DOHH2 (cell line): ENCODE results near the gene PTPN14.

Source experiments
- H3F3A ChIP-seq: fragments of 200-600 bp; sonication (generic), shearing (Covaris generic); 2 replicates; pipeline ENCODE4 v1.6.0; 2016; ENCODE audit warnings: antibody characterized with exemption, mild to moderate bottlenecking; ENCODE audit not compliant: control insufficient read depth, insufficient read depth
- H3K27ac ChIP-seq: fragments of 200-600 bp; sonication (generic); 2 replicates; pipeline ENCODE4 v1.5.1; 2014; ENCODE audit warnings: low read depth, mild to moderate bottlenecking, low read length, moderate library complexity
- H3K27me3 ChIP-seq: fragments of 200-600 bp; sonication (generic); 2 replicates; pipeline ENCODE4 v1.6.1; 2014; ENCODE audit warnings: mild to moderate bottlenecking, low read length, mixed read lengths; ENCODE audit not compliant: control insufficient read depth
- H3K36me3 ChIP-seq: fragments of 200-600 bp; sonication (generic); 2 replicates; pipeline ENCODE4 v1.6.1; 2014; ENCODE audit warnings: mild to moderate bottlenecking, low read length, moderate library complexity, mixed read lengths; ENCODE audit not compliant: control insufficient read depth
- H3K4me1 ChIP-seq: fragments of 200-600 bp; sonication (generic); 2 replicates; pipeline ENCODE4 v1.6.1; 2014; ENCODE audit warnings: mild to moderate bottlenecking, low read length, mixed read lengths; ENCODE audit not compliant: control insufficient read depth
- H3K4me2 ChIP-seq: fragments of 200-600 bp; sonication (generic); 2 replicates; pipeline ENCODE4 v1.6.0; 2014; ENCODE audit warnings: mild to moderate bottlenecking, low read length, moderate library complexity
- H3K4me3 ChIP-seq: fragments of 200-600 bp; sonication (generic); 2 replicates; pipeline ENCODE4 v1.5.1; 2014; ENCODE audit warnings: mild to moderate bottlenecking, low read length, mixed read lengths
- H3K79me2 ChIP-seq: fragments of 200-600 bp; sonication (generic); 2 replicates; pipeline ENCODE4 v1.6.1; 2014; ENCODE audit warnings: mild to moderate bottlenecking, low read length, mixed read lengths; ENCODE audit not compliant: control insufficient read depth
- H3K9me2 ChIP-seq: fragments of 200-600 bp; sonication (generic); replicated peaks from 2 replicates; pipeline ENCODE4 v1.6.1; 2014; ENCODE audit warnings: mild to moderate bottlenecking, low read length, mixed read lengths; ENCODE audit not compliant: control insufficient read depth
- H3K9me3 ChIP-seq: fragments of 200-600 bp; sonication (generic); 2 replicates; pipeline ENCODE4 v1.6.1; 2014; ENCODE audit warnings: antibody characterized with exemption, low read length, mixed read lengths; ENCODE audit not compliant: control insufficient read depth, insufficient read depth
- H4K20me1 ChIP-seq: fragments of 200-600 bp; sonication (generic); 2 replicates; pipeline ENCODE4 v1.6.0; 2014; ENCODE audit warnings: low read depth, mild to moderate bottlenecking, antibody characterized with exemption, low read length, moderate library complexity; ENCODE audit not compliant: control insufficient read depth, insufficient read depth
- CTCF ChIP-seq: fragments of 200-600 bp; sonication (generic); IDR thresholded peaks from one replicate; pipeline ENCODE4 v1.5.1; 2014; ENCODE audit warnings: antibody characterized with exemption, mild to moderate bottlenecking, low read depth, low read length; ENCODE audit not compliant: poor library complexity, severe bottlenecking
- EZH2phosphoT487 ChIP-seq: fragments of 200-600 bp; sonication (generic); IDR thresholded peaks from 2 replicates; pipeline ENCODE4 v1.6.1; 2017; ENCODE audit warnings: borderline replicate concordance, mild to moderate bottlenecking, antibody characterized with exemption, low read length, moderate library complexity, mixed read lengths

PTPN14 gene

GRCh38 chr1:214444182-214444939 lies 107.0 kb downstream of the PTPN14 start:
- Histone ChIP-seq H3K9me2 (no peaks in the 10 kb centered on the region), H3K79me2 (no peaks in the 10 kb centered on the region), H3K4me3 (no peak overlapping the region), H3K27me3 (0 out of 2 replicates have a peak, but pooled peaks cover 4% of the 10 kb centered on the region), H3F3A (no peaks in the 10 kb centered on the region), H4K20me1 (no peaks in the 10 kb centered on the region), H3K4me1 (peaks cover 7% of the 10 kb centered on the region), H3K36me3 (no peaks in the 10 kb centered on the region), H3K9me3 (no peaks in the 10 kb centered on the region), H3K4me2 (no peak overlapping the region), H3K27ac (no peak overlapping the region)
- TF ChIP-seq CTCF (no peak), EZH2phosphoT487 (no peak)

- TF ChIP-seq EZH2phosphoT487 (no peak), CTCF (no peak)
- no peaks in the 10 kb centered on the region for H3K36me3 ChIP-seq
- H3K27me3 ChIP-seq: 0 out of 2 replicates have a peak, but pooled peaks cover 5% of the 10 kb centered on the region
- H3K4me2 ChIP-seq: no peak overlapping the region
- no peaks in the 10 kb centered on the region for H3F3A ChIP-seq
- no peak overlapping the region for H3K4me3 ChIP-seq
- no peaks in the 10 kb centered on the region for H3K4me1 ChIP-seq
- H3K9me2 ChIP-seq: no peaks in the 10 kb centered on the region
- H4K20me1 ChIP-seq: no peaks in the 10 kb centered on the region
- no peaks in the 10 kb centered on the region for H3K9me3 ChIP-seq
- no peak overlapping the region for H3K27ac ChIP-seq
- H3K79me2 ChIP-seq: no peaks in the 10 kb centered on the region
These were observed 110.3 kb downstream of the PTPN14 start for GRCh38 chr1:214441119-214441518.

- TF ChIP-seq EZH2phosphoT487: no peak
- TF ChIP-seq CTCF: no peak
- Histone ChIP-seq H3K9me2 (no peaks in the 10 kb centered on the region), H3K4me3 (no peak overlapping the region), H3K27ac (no peak overlapping the region), H3K4me2 (no peak overlapping the region), H3F3A (no peaks in the 10 kb centered on the region), H3K79me2 (no peaks in the 10 kb centered on the region), H3K27me3 (0 out of 2 replicates have a peak, but pooled peaks cover 5% of the 10 kb centered on the region), H3K4me1 (no peaks in the 10 kb centered on the region), H3K9me3 (no peaks in the 10 kb centered on the region), H3K36me3 (no peaks in the 10 kb centered on the region), H4K20me1 (no peaks in the 10 kb centered on the region)
These were observed 111.0 kb downstream of the PTPN14 start for GRCh38 chr1:214440219-214440965.
